ENCODE results near the gene SH3TC1.

The SH3TC1 gene

GRCh38 chr4:8247047-8247930 lies 48.2 kb downstream of the SH3TC1 start:
- DNase-seq, result no peak

- no peak for DNase-seq
Measured at GRCh38 chr4:8248091-8248490, 49.0 kb downstream of the SH3TC1 start.

GRCh38 chr4:8250227-8250626 lies 51.1 kb downstream of the SH3TC1 start:
- DNase-seq, result no peak

- no peak for DNase-seq
Measured at GRCh38 chr4:8250637-8251036, 51.5 kb downstream of the SH3TC1 start.

- no peak for DNase-seq
Measured at GRCh38 chr4:8251110-8251883, 52.2 kb downstream of the SH3TC1 start.

- DNase-seq, result no peak
Measured at GRCh38 chr4:8252301-8253173, 53.4 kb downstream of the SH3TC1 start.

- DNase-seq, result no peak
Measured at GRCh38 chr4:8254076-8254475, 55.0 kb downstream of the SH3TC1 start.

GRCh38 chr4:8255698-8256441 lies 56.8 kb downstream of the SH3TC1 start:
- no peak for DNase-seq

- no peak for DNase-seq
Measured at GRCh38 chr4:8257854-8258253, 58.8 kb downstream of the SH3TC1 start.

GRCh38 chr4:8258552-8259212 lies 59.6 kb downstream of the SH3TC1 start:
- DNase-seq, result no peak

- no peak for DNase-seq
Measured at GRCh38 chr4:8259743-8260430, 60.8 kb downstream of the SH3TC1 start.

- no peak for DNase-seq
Measured at GRCh38 chr4:8260656-8261111, 61.6 kb downstream of the SH3TC1 start.

- no peak for DNase-seq
Measured at GRCh38 chr4:8261851-8262535, 62.9 kb downstream of the SH3TC1 start.

GRCh38 chr4:8262637-8263322 lies 63.7 kb downstream of the SH3TC1 start:
- no peak for DNase-seq

GRCh38 chr4:8263397-8263796 lies 64.3 kb downstream of the SH3TC1 start:
- no peak for DNase-seq

- DNase-seq, result no peak
Measured at GRCh38 chr4:8264106-8264505, 65.0 kb downstream of the SH3TC1 start.

- no peak for DNase-seq
Measured at GRCh38 chr4:8265171-8265929, 66.3 kb downstream of the SH3TC1 start.

- DNase-seq, result no peak
Measured at GRCh38 chr4:8266088-8266487, 67.0 kb downstream of the SH3TC1 start.

GRCh38 chr4:8266508-8266907 lies 67.4 kb downstream of the SH3TC1 start:
- DNase-seq, result no peak

All from stimulated activated CD4-positive, alpha-beta T cell treated with anti-CD3 and anti-CD28 coated beads, Interleukin-15, amount 100 ng/mL, for 24 hours (primary cell).